D721Med (cell line): Measurements from ENCODE around the gene THBD.

Experiments used
- DNase-seq: peaks from one replicate; pipeline ENCODE4 v3.0.0; 2011; ENCODE audit warnings: low spot score; ENCODE audit not compliant: insufficient read length
- FAIRE-seq: peaks from 2 replicates; lab custom pipeline; 2011; peaks lifted over from hg19 to GRCh38; lab: Jason Lieb, UNC
- CTCF ChIP-seq: IDR thresholded peaks from 2 replicates; pipeline ENCODE4 v1.5.1; 2012; ENCODE audit warnings: mild to moderate bottlenecking, control low read depth; ENCODE audit not compliant: insufficient read depth; ENCODE audit errors: missing control alignments

THBD gene

GRCh38 chr20:23003077-23003635 lies 46.3 kb downstream of the THBD start:
- TF ChIP-seq CTCF: no peak
- no peak for FAIRE-seq
- DNase-seq: no peak

GRCh38 chr20:23002276-23002675 lies 47.2 kb downstream of the THBD start:
- no peak for TF ChIP-seq CTCF
- FAIRE-seq: no peak
- no peak for DNase-seq

GRCh38 chr20:23000232-23000947 lies 49.1 kb downstream of the THBD start:
- no peak for FAIRE-seq
- TF ChIP-seq CTCF: no peak

GRCh38 chr20:22999756-23000155 lies 49.7 kb downstream of the THBD start:
- no peak for DNase-seq
- no peak for TF ChIP-seq CTCF
- no peak for FAIRE-seq

More at GRCh38 chr20:23000232-23000947, 49.1 kb downstream of the THBD start:
- DNase-seq: no peak

- no peak for TF ChIP-seq CTCF
- DNase-seq: no peak
- FAIRE-seq: no peak
Observed at GRCh38 chr20:22998476-22998875, 51.0 kb downstream of the THBD start.

- DNase-seq (no peak), FAIRE-seq (no peak)
- TF ChIP-seq CTCF: no peak
Observed at GRCh38 chr20:22995923-22996322, 53.5 kb downstream of the THBD start.
